NCI-H2029 (cell line): ENCODE measurements around the gene STEAP2.

Experiments
- DNase-seq: peaks from one replicate; lab custom pipeline; 2025; lab: John Stamatoyannopoulos, UW

Gene STEAP2

GRCh38 chr7:90192876-90193750, 18.4 kb upstream of the STEAP2 start:
- DNase-seq, result no peak

GRCh38 chr7:90194911-90195809, 16.4 kb upstream of the STEAP2 start:
- no peak for DNase-seq

GRCh38 chr7:90201500-90202195, 9.9 kb upstream of the STEAP2 start:
- no peak for DNase-seq

GRCh38 chr7:90207956-90208355, 3.6 kb upstream of the STEAP2 start:
- DNase-seq, result no peak

- DNase-seq, result no peak
These were observed 1.8 kb upstream of the STEAP2 start for GRCh38 chr7:90209776-90210175.

GRCh38 chr7:90210475-90210874, 1.1 kb upstream of the STEAP2 start:
- no peak for DNase-seq

- no peak for DNase-seq
These were observed 559 bp upstream of the STEAP2 start for GRCh38 chr7:90210981-90211380.

GRCh38 chr7:90212149-90212495, 582 bp downstream of the STEAP2 start:
- DNase-seq, result no peak

- no peak for DNase-seq
These were observed 2.0 kb downstream of the STEAP2 start for GRCh38 chr7:90213521-90213920.

- no peak for DNase-seq
These were observed 4.6 kb downstream of the STEAP2 start for GRCh38 chr7:90216080-90216674.

- DNase-seq, result no peak
These were observed 5.2 kb downstream of the STEAP2 start for GRCh38 chr7:90216771-90217170.

GRCh38 chr7:90222390-90222789, 10.8 kb downstream of the STEAP2 start:
- no peak for DNase-seq

- no peak for DNase-seq
These were observed 11.5 kb downstream of the STEAP2 start for GRCh38 chr7:90222811-90223725.

- DNase-seq, result no peak
These were observed 12.7 kb downstream of the STEAP2 start for GRCh38 chr7:90224195-90224594.

- no peak for DNase-seq
These were observed 13.6 kb downstream of the STEAP2 start for GRCh38 chr7:90225181-90225580.

GRCh38 chr7:90225601-90226000, 14.1 kb downstream of the STEAP2 start:
- no peak for DNase-seq

- no peak for DNase-seq
These were observed 15.7 kb downstream of the STEAP2 start for GRCh38 chr7:90227259-90227658.

GRCh38 chr7:90229682-90230081, 18.1 kb downstream of the STEAP2 start:
- no peak for DNase-seq

GRCh38 chr7:90230834-90231233, 19.3 kb downstream of the STEAP2 start:
- no peak for DNase-seq

GRCh38 chr7:90231304-90231703, 19.8 kb downstream of the STEAP2 start:
- DNase-seq, result no peak

GRCh38 chr7:90232430-90232829, 20.9 kb downstream of the STEAP2 start:
- no peak for DNase-seq
